GM19193 (cell line): ENCODE data around the gene DNAJB11.

Experiments
- POLR2A ChIP-seq: IDR thresholded peaks from 4 replicates; pipeline ENCODE4 v1.6.1; 2011; ENCODE audit not compliant: insufficient read depth, insufficient read length; ENCODE audit errors: extremely low read depth

The DNAJB11 gene

DNA sequence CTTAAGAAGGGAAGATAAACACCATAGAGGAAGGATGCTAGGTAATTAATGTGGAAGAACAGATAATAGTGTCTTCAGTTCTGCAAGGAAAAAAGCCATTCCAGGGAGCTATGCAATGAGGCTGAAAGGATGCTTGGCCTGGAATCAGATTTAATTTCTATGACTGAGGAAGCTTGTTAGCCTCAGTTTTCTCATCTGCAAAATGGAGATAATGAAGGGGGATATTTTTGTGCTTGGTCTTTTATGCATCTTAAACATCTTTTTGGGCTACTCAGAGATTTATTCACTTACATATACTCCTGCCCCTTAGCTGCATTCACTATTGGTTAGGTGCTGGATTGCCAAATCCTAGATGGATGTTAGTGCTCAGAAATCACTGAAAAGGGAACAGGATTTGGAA, 16.7 kb downstream of the DNAJB11 start:
- no peak for TF ChIP-seq POLR2A

DNA sequence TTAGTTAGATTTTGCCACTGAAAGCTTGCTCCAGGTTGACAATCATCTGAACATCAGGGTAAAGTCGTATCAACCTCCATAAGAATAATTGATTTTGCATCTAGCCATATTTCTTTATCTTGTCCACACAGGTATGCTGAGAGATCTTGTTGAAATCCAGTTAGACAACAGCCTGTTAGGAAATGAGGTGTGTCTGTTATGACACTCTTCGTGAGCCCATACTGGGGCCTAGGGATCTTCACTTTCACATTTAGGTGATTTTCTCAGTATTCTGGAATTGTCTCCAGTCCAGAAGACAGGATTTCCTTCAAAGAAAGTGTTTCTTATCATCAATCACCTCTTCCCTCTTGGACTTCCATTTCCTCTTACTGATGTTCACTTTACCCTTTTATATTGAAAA, 18.1 kb downstream of the DNAJB11 start:
- TF ChIP-seq POLR2A: no peak

DNA sequence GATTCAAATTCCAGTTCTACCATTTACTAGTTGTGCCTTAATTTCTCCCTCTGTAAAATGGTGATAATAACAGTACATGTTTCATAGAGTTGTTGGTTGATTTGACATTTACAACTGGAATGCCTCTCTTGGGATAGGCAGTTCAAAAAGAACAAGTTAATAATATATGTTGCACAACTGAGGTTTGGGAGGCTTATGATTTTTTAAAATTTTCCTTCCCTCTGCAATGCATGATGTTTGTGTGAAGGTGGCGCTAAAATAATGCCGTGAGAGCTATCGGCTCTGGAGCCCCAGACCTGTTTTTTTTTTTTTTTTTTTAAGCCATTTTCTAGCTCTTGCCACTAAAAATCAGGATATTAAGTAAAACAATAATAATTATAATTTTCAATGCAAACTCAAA, 18.6 kb downstream of the DNAJB11 start:
- TF ChIP-seq POLR2A: no peak

DNA sequence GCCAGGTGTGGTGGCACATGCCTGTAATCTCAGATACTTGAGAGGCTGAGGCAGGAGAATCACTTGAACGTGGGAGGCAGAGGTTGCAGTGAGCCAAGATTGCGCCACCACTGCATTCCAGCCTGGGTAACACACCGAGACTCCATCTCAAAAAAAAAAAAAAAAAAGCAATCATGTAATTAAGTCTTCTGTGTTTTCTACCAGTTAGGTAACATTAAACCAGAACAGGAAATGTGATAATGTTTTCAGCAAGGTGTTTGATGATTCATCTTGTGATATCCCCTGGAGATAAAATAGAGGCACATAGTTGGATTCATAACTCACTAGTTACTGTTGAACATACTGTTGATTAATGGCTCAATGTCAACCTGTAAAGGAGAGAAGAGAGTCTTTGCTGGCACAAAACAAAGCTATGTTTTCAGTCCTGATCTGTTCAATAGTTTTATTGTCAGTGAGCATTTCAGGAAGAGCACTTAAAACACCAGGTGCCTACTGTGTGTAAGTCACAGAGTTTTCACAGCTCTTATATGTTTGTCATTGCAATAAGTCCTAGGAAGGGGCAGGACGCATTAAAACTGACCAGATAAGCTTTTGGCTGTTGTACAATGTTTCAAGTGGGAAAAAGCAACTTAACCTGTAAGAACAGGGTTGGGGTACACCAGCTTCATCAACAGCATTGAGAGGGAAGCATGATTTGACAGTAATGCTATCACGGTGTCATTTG, 19.5 kb downstream of the DNAJB11 start:
- no peak for TF ChIP-seq POLR2A

DNA sequence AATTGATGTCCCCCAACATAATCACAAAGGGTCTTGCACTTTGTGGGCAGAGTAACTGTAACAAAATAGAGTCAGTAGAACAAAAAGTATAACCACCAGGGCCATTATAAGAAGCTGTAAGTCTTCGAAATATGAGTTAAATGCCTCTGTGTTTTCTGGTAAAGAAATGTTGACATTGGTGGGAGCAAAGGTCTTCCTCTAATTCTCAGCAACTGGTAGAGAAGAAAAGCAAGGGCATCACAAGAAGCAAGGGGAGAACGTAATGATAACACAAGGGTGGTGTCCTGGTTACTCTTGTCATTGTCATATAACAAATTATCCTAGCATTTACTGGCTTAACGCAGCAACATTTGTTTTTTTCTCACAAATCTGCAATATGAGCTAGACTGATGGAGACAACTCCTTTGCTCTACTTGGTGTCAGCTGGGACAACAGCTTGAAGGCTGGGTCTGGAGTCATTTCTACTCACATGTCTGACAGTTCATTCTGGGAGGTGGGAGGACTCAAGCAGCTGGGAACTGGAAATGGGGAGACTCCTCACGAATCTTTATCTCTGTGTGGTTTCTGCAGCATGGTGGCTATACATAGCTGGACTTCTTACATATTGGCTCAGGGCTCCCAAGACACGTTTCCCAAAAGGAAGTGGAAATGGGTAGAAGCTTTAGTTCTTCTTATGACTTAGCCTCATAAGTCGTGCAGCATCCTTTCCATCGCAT, 20.2 kb downstream of the DNAJB11 start:
- no peak for TF ChIP-seq POLR2A

DNA sequence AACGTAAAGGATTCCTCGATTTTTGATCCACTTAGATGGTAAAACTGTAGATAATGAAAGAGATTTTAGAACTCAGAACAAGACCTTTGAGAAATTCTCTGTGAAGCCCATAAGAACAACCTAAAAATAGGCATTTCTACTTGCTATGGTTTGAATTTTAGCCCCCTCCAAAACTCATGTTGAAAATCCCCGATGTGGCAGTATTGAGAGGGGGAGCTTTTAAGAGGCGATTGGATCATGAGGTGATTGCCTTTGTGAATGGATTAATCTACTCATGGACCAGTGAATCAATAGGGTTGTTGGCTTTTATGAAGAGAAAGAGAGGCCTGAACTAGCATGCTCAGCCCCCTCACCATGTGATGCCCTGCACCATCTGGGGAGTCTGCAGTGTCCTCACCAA, 22.2 kb downstream of the DNAJB11 start:
- no peak for TF ChIP-seq POLR2A

DNA sequence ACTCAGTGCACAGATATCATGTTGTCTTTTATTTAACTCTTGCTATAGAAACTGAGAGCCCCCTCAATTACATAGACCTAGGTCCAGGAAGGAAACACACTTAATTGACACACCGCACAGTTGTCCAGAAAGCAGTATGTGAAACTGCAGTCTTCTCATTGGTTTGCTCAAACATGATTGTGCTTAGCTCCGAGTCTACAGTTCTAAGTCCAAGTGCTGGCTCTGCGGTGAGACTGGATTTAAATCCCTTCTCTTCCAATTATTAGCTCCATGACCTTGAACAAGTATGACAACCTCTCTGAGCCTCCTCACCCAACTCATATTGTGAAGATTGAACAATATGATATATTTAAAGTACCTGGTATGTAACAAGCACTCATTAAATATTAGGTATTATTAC, 23.3 kb downstream of the DNAJB11 start:
- TF ChIP-seq POLR2A: no peak

DNA sequence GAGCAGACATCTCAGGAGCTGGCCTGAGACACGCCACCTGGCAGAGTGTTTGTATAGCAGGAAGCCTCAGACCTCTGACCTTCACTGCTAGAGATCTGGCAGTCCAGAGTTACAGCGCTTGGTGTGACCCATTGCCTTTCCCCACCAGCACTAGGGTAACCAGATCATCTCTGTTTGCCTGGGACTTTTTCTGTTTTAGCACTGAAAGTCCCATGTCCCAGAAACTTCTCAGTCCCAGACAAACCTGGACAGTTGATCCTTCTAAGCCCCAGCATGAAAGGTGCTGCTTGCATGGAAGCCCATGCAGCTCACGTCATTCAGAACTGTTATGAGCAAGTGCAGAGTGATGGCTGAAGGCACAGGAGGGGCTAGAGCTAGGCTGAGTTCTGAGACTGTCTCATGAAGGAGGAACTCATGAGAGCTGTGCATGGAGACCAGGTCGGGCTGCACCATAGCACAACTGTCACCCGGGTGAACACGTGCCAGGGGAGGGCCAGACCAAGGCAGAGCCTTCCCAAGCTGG, 24.1 kb downstream of the DNAJB11 start:
- no peak for TF ChIP-seq POLR2A

DNA sequence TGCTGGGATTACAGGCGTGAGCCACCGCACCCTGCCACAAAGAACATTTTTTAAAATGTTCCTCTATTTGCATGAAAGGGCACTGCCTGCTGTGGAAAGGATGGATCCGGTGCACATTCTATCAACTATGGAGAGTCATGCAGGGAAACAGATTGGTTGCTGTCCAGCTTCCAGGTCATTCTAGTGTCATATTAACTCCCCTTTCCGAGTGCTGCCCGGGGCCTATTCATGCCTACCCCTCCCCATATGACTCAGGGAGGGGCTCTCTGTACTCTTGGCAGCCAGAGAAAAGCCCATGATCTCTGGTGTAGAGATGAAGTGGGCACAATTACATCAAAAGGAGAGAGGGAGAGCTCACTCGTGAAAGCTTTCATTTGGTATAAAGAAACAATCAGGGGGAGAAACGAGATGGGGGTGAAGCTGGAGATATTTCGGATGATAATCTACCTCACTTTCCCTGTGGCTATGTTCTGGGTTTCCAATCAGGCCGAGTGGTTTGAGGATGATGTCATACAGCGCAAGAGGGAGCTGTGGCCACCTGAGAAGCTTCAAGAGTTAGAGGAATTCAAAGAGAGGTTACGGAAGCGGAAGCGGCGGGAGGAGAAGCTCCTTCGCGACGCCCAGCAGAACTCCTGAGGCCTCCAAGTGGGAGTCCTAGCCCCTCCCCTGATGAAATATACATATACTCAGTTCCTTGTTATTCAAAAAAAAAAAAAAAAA, 26.2 kb downstream of the DNAJB11 start:
- TF ChIP-seq POLR2A: no peak

DNA sequence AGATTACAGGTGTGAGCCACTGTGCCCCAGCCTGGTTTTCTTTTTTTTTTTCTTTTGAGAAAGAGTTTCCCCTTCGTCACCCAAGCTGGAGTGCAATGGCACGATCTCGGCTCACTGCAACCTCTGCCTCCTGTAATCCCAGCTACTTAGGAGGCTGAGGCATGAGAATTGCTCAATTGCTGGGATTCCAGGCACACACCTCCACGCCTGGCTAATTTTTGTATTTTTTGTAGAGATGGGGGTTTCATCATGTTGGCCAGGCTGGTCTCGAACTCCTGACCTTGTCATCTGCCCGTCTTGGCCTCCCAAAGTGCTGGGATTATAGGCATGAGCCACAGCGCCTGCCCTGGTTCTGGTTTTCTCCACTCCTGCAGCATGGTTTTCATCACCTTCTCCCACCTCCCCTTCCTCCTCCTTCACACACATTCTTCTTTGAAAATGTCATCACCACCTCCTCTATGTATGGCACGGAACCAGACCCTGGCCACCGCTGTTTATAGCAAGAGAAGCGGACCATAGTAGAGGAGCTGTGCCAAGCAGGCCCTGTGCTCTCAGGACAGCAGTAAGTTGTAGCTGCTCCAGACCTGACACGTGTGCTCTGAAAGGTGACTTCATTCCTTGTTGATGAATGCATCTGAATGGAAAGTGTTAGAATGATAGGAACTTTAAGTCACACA, 27.7 kb downstream of the DNAJB11 start:
- TF ChIP-seq POLR2A: no peak

DNA sequence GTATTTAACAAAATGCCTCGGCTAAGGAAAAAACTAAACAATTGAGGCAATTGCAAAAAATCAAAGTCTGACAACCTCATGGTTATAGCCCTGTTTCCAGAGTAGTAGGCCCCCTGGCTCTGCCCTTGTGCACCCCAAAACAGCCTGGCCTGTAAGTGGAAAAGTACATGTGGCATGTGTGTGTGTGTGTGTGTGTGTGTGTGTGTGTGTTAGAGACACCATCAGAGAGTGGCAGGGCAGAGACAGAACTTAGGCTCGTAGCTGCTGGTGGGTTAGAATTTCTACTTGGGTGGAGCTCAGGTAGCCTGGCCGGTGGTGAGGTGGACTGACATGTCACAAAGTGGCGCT, 28.2 kb downstream of the DNAJB11 start:
- TF ChIP-seq POLR2A: no peak

DNA sequence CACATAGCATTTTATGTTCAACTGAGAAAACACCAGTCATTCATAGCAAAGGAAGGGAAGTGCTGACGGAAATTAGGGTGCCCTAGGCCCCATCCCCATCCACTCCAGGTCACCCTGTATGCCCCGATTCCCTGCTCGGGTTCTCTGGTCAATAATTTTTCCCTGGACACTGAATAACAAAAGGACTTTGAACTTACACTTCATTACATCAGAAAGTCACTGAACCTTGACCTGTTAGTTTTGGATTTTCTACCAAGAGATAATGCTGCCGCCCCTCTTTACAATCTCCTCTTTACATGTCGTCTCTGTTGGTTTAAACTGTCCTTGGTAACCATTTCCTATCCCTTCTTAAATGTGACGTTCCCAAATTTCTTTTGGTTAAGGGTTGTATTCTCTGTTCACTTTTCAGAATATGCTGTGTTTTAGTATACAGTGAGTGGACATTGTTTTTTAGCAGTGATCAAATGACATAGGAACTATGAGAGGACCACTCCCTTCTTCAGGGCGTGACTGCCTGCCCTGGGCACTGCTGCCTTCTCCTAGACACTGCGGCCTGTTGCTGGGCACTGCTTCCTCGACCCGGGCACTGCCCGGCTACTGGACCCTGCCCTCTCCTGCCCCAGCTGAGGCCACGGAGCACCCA, 28.7 kb downstream of the DNAJB11 start:
- no peak for TF ChIP-seq POLR2A

DNA sequence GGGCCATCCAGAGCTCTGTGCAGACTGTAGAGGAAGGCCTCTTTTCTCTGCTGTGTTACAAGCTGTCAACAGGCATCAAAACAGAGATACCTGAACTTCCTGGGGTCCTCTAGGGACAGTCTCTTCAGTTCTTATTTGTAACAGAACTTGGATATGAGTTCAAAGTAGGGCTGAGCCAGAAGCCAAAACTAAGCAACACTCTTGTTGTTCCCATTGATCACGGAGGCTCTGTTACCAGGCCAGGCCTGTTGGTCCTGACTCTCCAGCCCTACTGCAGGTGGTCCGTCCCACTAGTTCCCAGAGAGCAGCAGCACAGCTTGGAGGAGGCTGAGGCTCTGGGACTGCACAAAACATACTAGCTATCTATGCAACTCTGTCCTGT, 29.3 kb downstream of the DNAJB11 start:
- no peak for TF ChIP-seq POLR2A

DNA sequence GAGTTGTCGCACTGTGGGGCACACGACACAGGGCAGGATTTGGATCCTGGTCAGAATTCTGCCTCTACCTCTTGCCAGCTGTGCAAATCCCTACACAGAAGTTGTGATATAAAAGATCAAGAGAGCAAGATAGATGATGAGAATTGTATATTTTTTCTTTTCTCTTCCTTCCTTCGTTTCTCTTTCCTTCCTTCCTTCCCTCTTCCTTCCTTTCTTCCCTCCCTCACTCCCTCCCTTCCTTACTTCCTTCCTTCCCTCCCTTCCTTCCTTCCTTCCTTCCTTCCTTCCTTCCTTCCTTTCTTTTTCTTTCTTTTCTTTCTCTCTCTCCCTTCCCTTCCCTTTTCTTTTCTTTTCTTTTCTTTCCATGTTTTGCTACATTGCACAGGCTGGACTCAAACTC, 30.4 kb downstream of the DNAJB11 start:
- TF ChIP-seq POLR2A: no peak

DNA sequence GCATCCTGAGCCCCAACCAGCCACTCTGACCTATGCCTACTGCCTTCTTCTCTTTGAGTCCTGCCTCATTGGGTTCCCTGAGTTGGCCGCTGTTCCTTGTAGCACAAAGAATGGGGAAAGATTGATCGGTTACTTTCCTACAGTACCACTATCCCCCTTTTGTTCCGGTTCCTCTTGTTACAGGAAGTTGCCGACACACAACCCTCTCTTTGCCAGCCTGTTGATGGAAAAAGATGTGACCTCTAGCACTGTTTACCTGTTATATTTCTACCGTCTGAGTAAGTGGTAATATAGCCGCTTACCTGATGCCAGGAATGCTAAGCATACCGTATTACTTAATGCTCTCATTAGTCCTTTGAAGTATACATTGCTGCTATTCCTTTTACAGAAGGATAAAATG, 32.6 kb downstream of the DNAJB11 start:
- no peak for TF ChIP-seq POLR2A

DNA sequence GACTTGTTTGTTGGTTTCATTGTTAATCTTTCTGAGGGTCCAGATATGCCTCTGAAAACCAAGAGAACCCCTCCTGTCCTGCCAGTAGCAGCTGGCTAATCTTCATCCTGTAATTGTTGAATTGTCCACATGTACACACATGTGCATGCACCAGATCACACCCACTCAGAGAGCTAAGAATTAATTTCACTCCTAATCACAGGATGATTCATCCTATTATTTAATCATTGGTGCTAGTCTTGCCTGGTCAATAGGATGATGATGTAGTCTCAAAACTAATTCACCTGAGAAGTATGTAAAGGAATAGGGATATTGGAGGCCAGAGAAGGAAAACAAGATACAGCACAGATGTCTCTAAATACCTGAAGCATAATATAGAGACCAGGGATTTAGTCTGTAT, 34.6 kb downstream of the DNAJB11 start:
- no peak for TF ChIP-seq POLR2A
